ENCODE results near the gene DNAH6.

DNA sequence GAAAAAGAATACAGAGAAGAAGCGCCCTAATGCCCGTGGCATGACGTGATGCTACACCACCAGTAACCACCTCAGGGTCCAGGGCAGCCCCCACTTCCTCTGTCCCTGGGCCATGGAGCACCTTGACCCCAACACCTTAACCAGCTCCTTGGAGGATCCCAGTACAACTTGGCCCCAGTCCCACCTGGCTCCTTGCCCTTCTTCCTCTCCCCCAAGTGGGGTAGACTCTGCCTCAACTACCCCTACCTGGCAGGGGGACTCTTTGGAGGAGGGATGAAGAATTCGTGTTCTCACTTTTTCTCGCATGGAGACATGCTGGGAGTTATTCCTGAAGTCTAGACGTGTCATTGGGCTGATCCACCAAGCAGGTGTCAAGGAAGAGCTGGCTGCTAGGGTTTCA, 345.7 kb downstream of the DNAH6 start:
- TF ChIP-seq, protein P1, sequence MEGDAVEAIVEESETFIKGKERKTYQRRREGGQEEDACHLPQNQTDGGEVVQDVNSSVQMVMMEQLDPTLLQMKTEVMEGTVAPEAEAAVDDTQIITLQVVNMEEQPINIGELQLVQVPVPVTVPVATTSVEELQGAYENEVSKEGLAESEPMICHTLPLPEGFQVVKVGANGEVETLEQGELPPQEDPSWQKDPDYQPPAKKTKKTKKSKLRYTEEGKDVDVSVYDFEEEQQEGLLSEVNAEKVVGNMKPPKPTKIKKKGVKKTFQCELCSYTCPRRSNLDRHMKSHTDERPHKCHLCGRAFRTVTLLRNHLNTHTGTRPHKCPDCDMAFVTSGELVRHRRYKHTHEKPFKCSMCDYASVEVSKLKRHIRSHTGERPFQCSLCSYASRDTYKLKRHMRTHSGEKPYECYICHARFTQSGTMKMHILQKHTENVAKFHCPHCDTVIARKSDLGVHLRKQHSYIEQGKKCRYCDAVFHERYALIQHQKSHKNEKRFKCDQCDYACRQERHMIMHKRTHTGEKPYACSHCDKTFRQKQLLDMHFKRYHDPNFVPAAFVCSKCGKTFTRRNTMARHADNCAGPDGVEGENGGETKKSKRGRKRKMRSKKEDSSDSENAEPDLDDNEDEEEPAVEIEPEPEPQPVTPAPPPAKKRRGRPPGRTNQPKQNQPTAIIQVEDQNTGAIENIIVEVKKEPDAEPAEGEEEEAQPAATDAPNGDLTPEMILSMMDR (IDR thresholded peaks at IDR 0.05): no peak
- TF ChIP-seq ZFX (IDR thresholded peaks at IDR 0.05; ENCODE audit: borderline replicate concordance): no peak

Data from 22Rv1 (cell line).